ENCODE results near the gene PLEKHH3. TPM values are rescaled to one million over a fixed set of nuclear protein-coding genes. Genes with fewer than 3 reads are reported as not detected.

PLEKHH3 gene
- total and polyA plus RNA-seq, 3 experiments from 2014 or later, result 0.38 to 0.70 TPM; not detected in 1

DNA sequence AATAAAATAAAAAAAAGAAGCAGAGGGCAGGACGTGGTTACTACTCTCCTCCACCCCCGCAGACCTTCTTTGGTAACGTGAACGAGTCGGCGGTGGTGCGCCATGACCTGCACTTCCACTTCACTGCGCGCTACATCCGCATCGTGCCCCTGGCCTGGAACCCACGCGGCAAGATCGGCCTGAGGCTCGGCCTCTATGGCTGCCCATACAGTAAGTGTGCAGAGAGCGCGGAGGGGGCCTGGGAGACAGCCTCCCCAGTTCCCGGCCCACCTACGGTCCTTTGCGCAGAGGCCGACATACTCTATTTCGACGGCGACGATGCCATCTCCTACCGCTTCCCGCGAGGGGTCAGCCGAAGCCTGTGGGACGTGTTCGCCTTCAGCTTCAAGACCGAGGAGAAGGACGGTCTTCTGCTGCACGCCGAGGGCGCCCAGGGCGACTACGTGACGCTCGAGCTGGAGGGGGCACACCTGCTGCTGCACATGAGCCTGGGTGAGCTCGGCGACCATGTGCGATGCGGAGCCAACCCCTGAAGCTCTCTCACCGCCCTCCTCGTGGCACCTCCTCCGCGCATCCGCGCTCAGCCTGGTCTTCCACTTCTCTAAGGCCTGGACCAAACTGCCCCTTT is 8.2 kb upstream of the PLEKHH3 start:
- H3K9me3 Mint-ChIP-seq, result no peaks in the 10 kb centered on the region
- Histone ChIP-seq H3K27me3 (ENCODE audit: insufficient read depth, low read length, poor library complexity, severe bottlenecking) (peaks cover 20% of the 10 kb centered on the region), H3K27ac (ENCODE audit: low read depth, low read length) (no peak overlapping the region), H3K4me3 (ENCODE audit: low read length) (no peak overlapping the region), H3K9me3 (ENCODE audit: low read length) (no peaks in the 10 kb centered on the region), H3K4me1 (ENCODE audit: insufficient read depth, low read length) (peaks cover 27% of the 10 kb centered on the region), H3K36me3 (ENCODE audit: insufficient read depth, low read length) (no peaks in the 10 kb centered on the region)
- H3K4me3 Mint-ChIP-seq, result peak overlapping the region in 1 of 7 donors; percentile 7
- H3K27ac Mint-ChIP-seq, result no peak overlapping the region
- no peaks in the 10 kb centered on the region for H3K36me3 Mint-ChIP-seq
- peaks cover 25 to 35% (median 28%) of the 10 kb centered on the region in 3 donors for H3K4me1 Mint-ChIP-seq
- DNase-seq, result no peak
- H3K27me3 Mint-ChIP-seq, result peaks cover 18 to 29% of the 10 kb centered on the region in 2 donors
- ChIA-PET POLR2A (no interaction called here), CTCF (no interaction called here)

DNA sequence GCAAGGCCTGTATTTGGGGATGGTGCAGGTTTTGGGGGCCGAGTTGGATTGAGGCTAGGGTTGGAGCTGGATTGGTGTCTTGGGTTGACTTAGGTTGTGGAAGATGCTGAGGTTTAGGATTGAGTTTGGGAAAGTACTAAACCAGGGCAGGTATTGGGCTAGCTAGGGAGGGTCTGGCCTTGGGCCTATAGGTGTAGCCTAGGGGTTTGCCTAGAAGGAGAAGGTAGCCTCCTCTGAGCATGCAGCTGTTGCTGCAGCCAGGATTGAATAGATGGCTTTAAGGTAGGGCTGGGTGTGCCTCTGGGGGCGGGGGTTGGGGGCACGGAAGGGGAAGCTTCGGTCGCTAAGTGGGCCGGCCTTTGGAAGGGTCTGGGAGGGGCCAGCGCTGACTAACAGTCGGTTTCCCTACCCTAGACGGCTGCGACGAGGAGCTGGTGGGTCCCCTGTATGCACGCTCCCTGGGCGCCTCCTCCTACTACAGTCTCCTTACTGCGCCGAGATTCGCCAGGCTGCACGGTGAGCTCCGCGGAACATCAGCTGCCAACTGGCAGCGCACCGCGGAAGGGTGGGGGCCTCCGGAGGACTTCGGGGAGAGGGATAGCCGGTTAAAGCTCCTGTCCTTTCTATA is 6.7 kb upstream of the PLEKHH3 start:
- no peak overlapping the region for H3K27ac ChIP-seq (ENCODE audit: low read depth, low read length)
- Mint-ChIP-seq H3K9me3 (no peaks in the 10 kb centered on the region), H3K27ac (peak overlapping the region in 3 of 8 donors; percentile 6 to 52 (median 40)), H3K4me3 (peak overlapping the region; percentile 41 to 88 (median 74)), H3K27me3 (peaks cover 21 to 31% of the 10 kb centered on the region in 2 donors), H3K4me1 (peaks cover 32 to 50% (median 42%) of the 10 kb centered on the region in 3 donors), H3K36me3 (no peaks in the 10 kb centered on the region)
- ChIA-PET POLR2A (interaction anchor here (0.6 to 0.7 kb wide), 2 partner anchors 26 to 75 kb away, joined by 3 read pairs; no protein-coding TSS in a partner anchor), CTCF (interaction anchor here (0.6 to 1.9 kb wide), 7 partner anchors 9 to 105 kb away, joined by 3 to 7 read pairs (median 3); partner anchors contain the start of genes TUBG1 and TUBG2)
- H3K36me3 ChIP-seq (ENCODE audit: insufficient read depth, low read length), result no peaks in the 10 kb centered on the region
- DNase-seq, result no peak
- no peaks in the 10 kb centered on the region for H3K9me3 ChIP-seq (ENCODE audit: low read length)
- peaks cover 20% of the 10 kb centered on the region for H3K27me3 ChIP-seq (ENCODE audit: insufficient read depth, low read length, poor library complexity, severe bottlenecking)
- peaks cover 40% of the 10 kb centered on the region for H3K4me1 ChIP-seq (ENCODE audit: insufficient read depth, low read length)
- no peak overlapping the region for H3K4me3 ChIP-seq (ENCODE audit: low read length)

GRCh38 chr17:42682722-42683403 is 6.1 kb upstream of the PLEKHH3 start:
- H3K27ac ChIP-seq (ENCODE audit: low read depth, low read length), result no peak overlapping the region
- POLR2A ChIA-PET, result no interaction called here

DNA sequence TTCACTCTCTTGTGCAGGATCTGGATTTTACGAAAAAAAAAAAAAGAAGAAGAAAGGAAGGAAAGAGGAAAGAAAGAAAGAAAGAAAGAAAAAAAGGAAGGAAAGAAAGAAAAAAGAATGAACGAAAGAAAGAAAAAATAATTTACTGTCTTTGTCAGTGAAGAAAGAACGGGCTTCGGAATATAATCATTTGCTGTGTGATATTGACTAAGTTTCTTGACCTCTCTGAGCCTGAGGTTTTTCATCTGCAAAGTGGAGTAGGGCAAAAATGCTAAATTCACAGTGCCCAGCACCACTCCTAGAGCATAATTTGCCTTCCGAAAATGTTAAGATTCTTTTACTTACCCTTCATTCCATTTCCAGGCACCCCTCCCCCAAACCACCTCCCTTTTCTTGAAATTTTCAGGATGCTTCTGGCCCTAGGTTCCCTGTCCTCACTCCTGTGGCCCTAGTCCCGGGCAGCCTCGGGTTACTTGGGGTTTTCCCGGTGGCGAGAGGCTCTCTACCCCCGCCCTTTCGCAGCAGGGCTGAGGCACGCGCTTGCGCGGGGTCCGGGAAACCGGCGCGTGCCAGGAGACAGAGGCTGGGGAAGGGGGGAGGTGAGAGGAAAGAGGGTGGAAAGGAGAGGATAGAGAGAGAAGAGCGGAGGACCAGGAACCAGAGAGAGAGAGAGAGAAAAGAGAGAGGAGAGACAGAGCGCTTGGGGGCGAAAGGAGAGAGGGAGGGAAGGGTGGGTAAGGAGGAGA is 5.4 kb upstream of the PLEKHH3 start, which contains the start of gene CNTNAP1:
CNTNAP1 (plus strand) TSS at position 556 of the 746 bp plus-strand sequence. CDS start 299 bp downstream, outside the sequence.
- H3K4me3 ChIP-seq (ENCODE audit: low read length), result peak within 1 kb of the TSS; percentile 41
- CTCF ChIA-PET, result interaction anchor here (1.3 to 1.9 kb wide), 2 partner anchors 8 to 104 kb away, joined by 6 to 7 read pairs; no protein-coding TSS in a partner anchor

More at GRCh38 chr17:42682722-42683403, 6.1 kb upstream of the PLEKHH3 start:
- peaks cover 35 to 54% (median 47%) of the 10 kb centered on the region in 3 donors for H3K4me1 Mint-ChIP-seq
- peak overlapping the region in 3 of 8 donors; percentile 33 to 59 (median 52) for H3K27ac Mint-ChIP-seq
- CTCF ChIA-PET, result interaction anchor here (0.6 to 1.9 kb wide), 6 partner anchors 9 to 105 kb away, joined by 3 to 7 read pairs (median 4); partner anchors contain the start of gene TUBG2
- H3K27me3 Mint-ChIP-seq, result peaks cover 21 to 31% of the 10 kb centered on the region in 2 donors
- H3K4me3 ChIP-seq (ENCODE audit: low read length), result peak overlapping the region; percentile 41
- H3K9me3 Mint-ChIP-seq, result no peaks in the 10 kb centered on the region
- H3K4me1 ChIP-seq (ENCODE audit: insufficient read depth, low read length), result peaks cover 44% of the 10 kb centered on the region
- peak overlapping the region; percentile 71 to 88 (median 75) for H3K4me3 Mint-ChIP-seq
- DNase-seq, result no peak
- no peaks in the 10 kb centered on the region for H3K9me3 ChIP-seq (ENCODE audit: low read length)
- H3K36me3 Mint-ChIP-seq, result no peaks in the 10 kb centered on the region
- peaks cover 20% of the 10 kb centered on the region for H3K27me3 ChIP-seq (ENCODE audit: insufficient read depth, low read length, poor library complexity, severe bottlenecking)
- H3K36me3 ChIP-seq (ENCODE audit: insufficient read depth, low read length), result no peaks in the 10 kb centered on the region

DNA sequence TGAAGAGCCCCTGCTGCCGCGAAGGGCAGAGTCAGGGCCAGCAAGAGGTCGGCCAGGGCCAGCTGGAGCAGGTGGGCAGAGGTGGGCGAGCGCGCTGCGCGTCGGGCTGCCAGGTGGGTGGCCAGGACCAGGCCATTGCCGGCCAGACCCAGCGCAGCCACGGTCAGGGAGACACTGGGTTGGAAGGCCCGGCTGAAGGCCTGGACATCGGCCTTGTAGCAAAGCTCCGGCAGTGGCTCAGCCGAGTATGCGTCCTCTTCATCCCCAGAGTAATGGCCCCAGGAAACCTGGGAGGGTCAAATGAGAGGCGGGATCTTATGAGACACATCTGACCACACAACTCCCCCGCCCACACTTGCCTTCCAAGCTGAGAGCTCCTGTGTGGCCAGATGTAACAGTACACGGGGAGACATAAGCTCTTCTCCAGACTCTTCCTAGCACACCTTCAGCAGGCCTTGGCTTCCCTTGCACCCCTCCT is 3.6 kb upstream of the PLEKHH3 start:
- peak overlapping the region; percentile 56 to 89 (median 64) for H3K4me3 Mint-ChIP-seq
- Histone ChIP-seq H3K4me3 (ENCODE audit: low read length) (peak overlapping the region; percentile 66), H3K27me3 (ENCODE audit: insufficient read depth, low read length, poor library complexity, severe bottlenecking) (peaks cover 34% of the 10 kb centered on the region), H3K4me1 (ENCODE audit: insufficient read depth, low read length) (peaks cover 65% of the 10 kb centered on the region), H3K9me3 (ENCODE audit: low read length) (no peaks in the 10 kb centered on the region), H3K27ac (ENCODE audit: low read depth, low read length) (peak overlapping the region; percentile 53), H3K36me3 (ENCODE audit: insufficient read depth, low read length) (no peaks in the 10 kb centered on the region)
- peak overlapping the region in 4 of 8 donors; percentile 21 to 75 (median 56) for H3K27ac Mint-ChIP-seq
- CTCF ChIA-PET, result interaction anchor here (1.3 to 4.9 kb wide), 9 partner anchors 9 to 102 kb away, joined by 3 to 44 read pairs (median 5); partner anchors contain the start of genes PSMC3IP, RETREG3, TUBG1 and VPS25
- peaks cover 47 to 70% (median 58%) of the 10 kb centered on the region in 3 donors for H3K4me1 Mint-ChIP-seq
- POLR2A ChIA-PET, result interaction anchor here (0.6 kb wide), 1 partner anchor 1574 kb away, joined by 8 read pairs; no protein-coding TSS in a partner anchor
- H3K36me3 Mint-ChIP-seq, result no peaks in the 10 kb centered on the region
- peaks cover 28 to 35% of the 10 kb centered on the region in 2 donors for H3K27me3 Mint-ChIP-seq
- no peak for DNase-seq
- H3K9me3 Mint-ChIP-seq, result no peaks in the 10 kb centered on the region

More for the DNA sequence above, 5.4 kb upstream of the PLEKHH3 start, which contains the start of gene CNTNAP1:
- no peaks in the 10 kb centered on the region for H3K36me3 Mint-ChIP-seq
- H3K27ac ChIP-seq (ENCODE audit: low read depth, low read length), result no peak within 1 kb of the TSS
- peaks cover 41 to 61% (median 54%) of the 10 kb centered on the region in 3 donors for H3K4me1 Mint-ChIP-seq
- no peaks in the 10 kb centered on the region for H3K9me3 Mint-ChIP-seq
- no peaks in the 10 kb centered on the region for H3K9me3 ChIP-seq (ENCODE audit: low read length)
- H3K4me3 Mint-ChIP-seq, result peak within 1 kb of the TSS; percentile 71 to 88 (median 75)
- peaks cover 20% of the 10 kb centered on the region for H3K27me3 ChIP-seq (ENCODE audit: insufficient read depth, low read length, poor library complexity, severe bottlenecking)
- peaks cover 51% of the 10 kb centered on the region for H3K4me1 ChIP-seq (ENCODE audit: insufficient read depth, low read length)
- peaks cover 22 to 31% of the 10 kb centered on the region in 2 donors for H3K27me3 Mint-ChIP-seq
- POLR2A ChIA-PET, result no interaction called here
- H3K27ac Mint-ChIP-seq, result peak within 1 kb of the TSS in 4 of 8 donors; percentile 52 to 69 (median 59)
- no peak for DNase-seq
- H3K36me3 ChIP-seq (ENCODE audit: insufficient read depth, low read length), result no peaks in the 10 kb centered on the region

DNA sequence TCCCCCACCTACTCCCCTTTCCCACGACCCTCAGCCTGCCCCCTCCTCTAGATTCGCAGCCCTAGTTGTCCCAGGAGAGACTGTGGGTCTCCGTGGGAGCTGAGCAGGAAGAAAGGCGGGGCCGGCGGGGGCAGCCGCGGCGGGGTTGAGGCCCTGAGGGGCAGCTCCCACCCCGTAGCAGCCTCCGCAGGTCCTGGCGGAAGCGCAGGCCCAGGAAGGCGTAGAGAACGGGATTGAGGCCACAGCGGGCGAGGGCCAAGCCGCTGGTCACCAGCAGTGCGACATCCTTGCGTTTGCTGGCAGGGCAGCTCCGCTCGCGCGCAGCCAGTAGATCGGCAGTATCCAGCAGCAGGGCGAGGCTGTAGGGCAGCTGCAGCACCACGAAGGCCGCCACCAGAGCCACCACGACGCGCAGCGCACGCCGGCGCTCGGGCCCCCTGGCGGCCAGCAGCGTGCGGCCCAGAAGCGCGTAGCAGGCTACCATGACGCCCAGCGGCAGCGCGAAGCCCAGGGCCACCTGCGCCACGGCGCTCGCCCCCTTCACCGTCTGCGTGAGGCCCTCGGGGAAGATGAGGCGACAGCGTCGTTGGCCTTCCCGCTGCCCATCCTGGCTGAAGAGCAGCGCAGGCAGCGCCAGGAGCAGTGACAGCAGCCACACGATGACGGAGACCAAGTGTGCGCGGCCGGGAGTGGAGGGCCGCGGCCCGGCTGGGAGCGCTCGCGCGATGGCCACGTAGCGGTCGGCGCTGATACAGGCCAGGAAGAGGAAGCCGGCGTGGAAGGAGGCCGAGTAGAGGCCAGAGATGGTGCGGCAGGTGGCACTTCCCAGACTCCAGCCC is 2.9 kb upstream of the PLEKHH3 start:
- Mint-ChIP-seq H3K27ac (peak overlapping the region; percentile 74 to 98 (median 84)), H3K4me1 (peaks cover 49 to 74% (median 61%) of the 10 kb centered on the region in 3 donors), H3K36me3 (no peaks in the 10 kb centered on the region), H3K27me3 (peaks cover 31 to 40% of the 10 kb centered on the region in 2 donors), H3K9me3 (no peaks in the 10 kb centered on the region), H3K4me3 (peak overlapping the region; percentile 77 to 91 (median 87))
- Histone ChIP-seq H3K4me3 (ENCODE audit: low read length) (peak overlapping the region; percentile 66), H3K27me3 (ENCODE audit: insufficient read depth, low read length, poor library complexity, severe bottlenecking) (peaks cover 40% of the 10 kb centered on the region), H3K27ac (ENCODE audit: low read depth, low read length) (peak overlapping the region; percentile 53), H3K4me1 (ENCODE audit: insufficient read depth, low read length) (peaks cover 71% of the 10 kb centered on the region), H3K9me3 (ENCODE audit: low read length) (no peaks in the 10 kb centered on the region), H3K36me3 (ENCODE audit: insufficient read depth, low read length) (no peaks in the 10 kb centered on the region)
- ChIA-PET POLR2A (interaction anchor here (0.5 to 1.9 kb wide), 5 partner anchors 71 to 1574 kb away, joined by 3 to 10 read pairs (median 8); partner anchors contain the start of genes PSMC3IP, RETREG3 and TUBG1), CTCF (interaction anchor here (0.8 to 4.9 kb wide), 18 partner anchors 9 to 318 kb away, joined by 3 to 44 read pairs (median 5); partner anchors contain the start of genes PSMC3IP, RETREG3, TUBG1 and VPS25)
- DNase-seq, result peak; percentile 58 to 77 (median 69)
